Caco-2 (cell line): ENCODE data around the gene FCHSD2. TPM values are rescaled to one million over a fixed set of nuclear protein-coding genes. Genes with fewer than 3 reads are reported as not detected.

Source experiments
- BruUV-seq: library from RNA; stranded (reverse); fragments of 400-500 nt; replicated peaks from 2 replicates; lab custom pipeline; 2021; lab: Mats Ljungman, UMichigan
- CTCF ChIA-PET: fragments of 300-600 bp; sonication (Branson Sonifier 250); formaldehyde crosslinking; loops from one replicate; lab custom pipeline; 2022; ENCODE audit warnings: antibody characterized with exemption; lab: Charles Lee
- POLR2A ChIA-PET: fragments of 300-600 bp; sonication (Branson Sonifier 250); formaldehyde crosslinking; loops from one replicate; lab custom pipeline; 2022; ENCODE audit warnings: antibody characterized with exemption; lab: Charles Lee
- DNase-seq, 2 experiments: peaks; one replicate each; pipeline versions ENCODE4 v3.0.0 to v3.0.0-alpha.2; 2020 to 2022
- H3K27me3 ChIP-seq: replicated peaks from 2 replicates; pipeline ENCODE4 v1.6.0; 2011; ENCODE audit warnings: low read length; ENCODE audit not compliant: control insufficient read depth, insufficient read depth
- H3K36me3 ChIP-seq: 2 replicates; pipeline ENCODE4 v1.5.1; 2011; ENCODE audit warnings: low read length; ENCODE audit not compliant: control insufficient read depth, insufficient read depth
- H3K4me1 ChIP-seq: fragments of 250-450 bp; sonication (Bioruptor Pico); 2 replicates; pipeline ENCODE4 v1.5.1; 2020; ENCODE audit warnings: mild to moderate bottlenecking
- H3K4me3 ChIP-seq: 2 replicates; pipeline ENCODE4 v1.5.1; 2011; ENCODE audit warnings: low read depth, mild to moderate bottlenecking, control low read depth, low read length
- H3K9me3 ChIP-seq: fragments of 250-450 bp; sonication (Bioruptor Pico); 2 replicates; pipeline ENCODE4 v1.5.1; 2020; ENCODE audit warnings: mild to moderate bottlenecking, moderate library complexity
- H3K27ac Mint-ChIP-seq: one replicate; pipeline ENCODE4 v1.8.0; 2022; ENCODE audit warnings: mixed read lengths; ENCODE audit not compliant: unreplicated experiment
- H3K27me3 Mint-ChIP-seq: one replicate; pipeline ENCODE4 v1.8.0; 2022; ENCODE audit warnings: mixed read lengths; ENCODE audit not compliant: insufficient read depth, unreplicated experiment
- H3K36me3 Mint-ChIP-seq: one replicate; pipeline ENCODE4 v1.8.0; 2022; ENCODE audit warnings: mild to moderate bottlenecking, mixed read lengths; ENCODE audit not compliant: insufficient read depth, unreplicated experiment
- H3K4me1 Mint-ChIP-seq: one replicate; pipeline ENCODE4 v1.8.0; 2022; ENCODE audit warnings: low read depth, mixed read lengths; ENCODE audit not compliant: unreplicated experiment
- H3K4me3 Mint-ChIP-seq: one replicate; pipeline ENCODE4 v1.8.0; 2022; ENCODE audit warnings: mild to moderate bottlenecking, moderate library complexity, mixed read lengths; ENCODE audit not compliant: unreplicated experiment
- H3K9me3 Mint-ChIP-seq: one replicate; pipeline ENCODE4 v1.8.0; 2022; ENCODE audit warnings: mixed read lengths; ENCODE audit not compliant: unreplicated experiment
- intact Hi-C: fragments of 100-400 bp; cut with micrococcal nuclease; formaldehyde crosslinking; loops from one replicate; pipeline ENCODE4 v1.10.0; 2022; ENCODE audit not compliant: unreplicated experiment
- total RNA-seq: library from RNA; stranded (reverse); gene quantifications from 2 replicates; pipeline ENCODE4 v1.2.3, GENCODE V29; 2022
- TF ChIP-seq, protein P1 (sequence below), 2 experiments: fragments of 200-600 bp in 1 of 2; IDR thresholded peaks; 1 replicate in 1 of 2; 2 replicates in 1 of 2; pipeline versions ENCODE4 v1.5.1 to v1.8.0; 2011 to 2022; ENCODE audit warnings: antibody characterized with exemption in 1 of 2, control low read depth in 1 of 2, inconsistent platforms in 1 of 2, low read depth in 1 of 2, low read length in 1 of 2, mild to moderate bottlenecking in 1 of 2, moderate library complexity in 1 of 2; ENCODE audit not compliant: insufficient read depth in 1 of 2, severe bottlenecking in 1 of 2, unreplicated experiment in 1 of 2

FCHSD2 gene
- total RNA-seq, 1 experiment from 2014 or later: 32.7 TPM

DNA sequence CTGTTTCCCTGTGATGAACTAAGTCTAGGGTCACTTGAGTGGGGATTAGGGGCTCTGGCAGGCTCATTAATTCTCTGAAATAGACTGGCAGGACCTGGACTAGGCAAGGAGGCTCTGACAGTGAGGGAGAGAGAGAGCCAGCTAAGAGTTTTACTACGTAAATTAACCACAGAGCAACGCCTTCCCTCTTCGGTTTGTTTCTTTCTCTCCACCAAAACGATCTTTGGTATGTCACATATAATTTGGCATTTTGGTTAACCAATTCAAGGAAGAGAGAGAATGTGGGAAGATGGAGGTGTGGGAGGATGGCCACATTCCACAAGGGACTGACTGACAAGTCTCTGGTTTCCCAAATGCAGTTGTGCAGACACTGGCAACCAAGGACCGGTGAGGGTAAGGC, 300.0 kb downstream of the FCHSD2 start:
- H3K9me3 Mint-ChIP-seq: no peaks in the 10 kb centered on the region
- TF ChIP-seq, protein P1, sequence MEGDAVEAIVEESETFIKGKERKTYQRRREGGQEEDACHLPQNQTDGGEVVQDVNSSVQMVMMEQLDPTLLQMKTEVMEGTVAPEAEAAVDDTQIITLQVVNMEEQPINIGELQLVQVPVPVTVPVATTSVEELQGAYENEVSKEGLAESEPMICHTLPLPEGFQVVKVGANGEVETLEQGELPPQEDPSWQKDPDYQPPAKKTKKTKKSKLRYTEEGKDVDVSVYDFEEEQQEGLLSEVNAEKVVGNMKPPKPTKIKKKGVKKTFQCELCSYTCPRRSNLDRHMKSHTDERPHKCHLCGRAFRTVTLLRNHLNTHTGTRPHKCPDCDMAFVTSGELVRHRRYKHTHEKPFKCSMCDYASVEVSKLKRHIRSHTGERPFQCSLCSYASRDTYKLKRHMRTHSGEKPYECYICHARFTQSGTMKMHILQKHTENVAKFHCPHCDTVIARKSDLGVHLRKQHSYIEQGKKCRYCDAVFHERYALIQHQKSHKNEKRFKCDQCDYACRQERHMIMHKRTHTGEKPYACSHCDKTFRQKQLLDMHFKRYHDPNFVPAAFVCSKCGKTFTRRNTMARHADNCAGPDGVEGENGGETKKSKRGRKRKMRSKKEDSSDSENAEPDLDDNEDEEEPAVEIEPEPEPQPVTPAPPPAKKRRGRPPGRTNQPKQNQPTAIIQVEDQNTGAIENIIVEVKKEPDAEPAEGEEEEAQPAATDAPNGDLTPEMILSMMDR (IDR thresholded peaks at IDR 0.05; ENCODE audit: insufficient read depth in 1 of 2, low read depth in 1 of 2, low read length in 1 of 2, severe bottlenecking in 1 of 2, unreplicated experiment in 1 of 2): no peak
- H3K36me3 Mint-ChIP-seq: peaks cover 6% of the 10 kb centered on the region
- no peaks in the 10 kb centered on the region for H3K27me3 Mint-ChIP-seq
- ChIA-PET POLR2A (no interaction called here), CTCF (no interaction called here)
- no peak for DNase-seq
- Histone ChIP-seq H3K9me3 (no peaks in the 10 kb centered on the region), H3K27me3 (no peaks in the 10 kb centered on the region), H3K4me3 (no peak overlapping the region), H3K36me3 (no peaks in the 10 kb centered on the region), H3K4me1 (no peaks in the 10 kb centered on the region)
- H3K4me1 Mint-ChIP-seq: no peaks in the 10 kb centered on the region
- intact Hi-C loops: no loop called here
- no TSS peak for BruUV-seq
- no peak overlapping the region for H3K27ac Mint-ChIP-seq
- H3K4me3 Mint-ChIP-seq: no peak overlapping the region

DNA sequence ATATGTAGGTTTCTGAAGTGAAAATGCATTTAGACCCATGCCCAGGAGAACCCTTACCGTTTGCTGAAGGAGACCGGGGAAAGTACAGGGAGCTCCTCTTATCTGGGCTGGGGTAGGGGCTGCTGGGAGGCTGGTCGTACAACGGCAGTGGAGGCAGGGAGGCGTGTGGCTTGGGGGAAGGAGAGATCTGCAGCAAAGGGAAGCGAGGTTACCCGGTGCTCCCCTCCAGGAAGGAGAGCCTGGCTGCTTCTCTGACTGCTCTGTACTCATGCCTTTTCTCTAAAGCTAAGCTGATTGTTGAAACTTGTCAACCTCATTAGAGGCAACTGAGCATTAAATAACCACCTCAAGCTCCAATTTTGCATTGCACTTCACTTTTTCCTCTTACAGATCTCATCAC, 300.7 kb downstream of the FCHSD2 start:
- BruUV-seq: no TSS peak
- intact Hi-C loops: no loop called here
- Mint-ChIP-seq H3K27me3 (no peaks in the 10 kb centered on the region), H3K4me1 (no peaks in the 10 kb centered on the region), H3K9me3 (no peaks in the 10 kb centered on the region), H3K4me3 (no peak overlapping the region), H3K36me3 (peaks cover 6% of the 10 kb centered on the region), H3K27ac (no peak overlapping the region)
- H3K36me3 ChIP-seq: no peaks in the 10 kb centered on the region
- H3K9me3 ChIP-seq: no peaks in the 10 kb centered on the region
- ChIA-PET POLR2A (interaction anchor here (0.7 kb wide), 1 partner anchor 18 kb away, joined by 15 read pairs; no protein-coding TSS in a partner anchor), CTCF (interaction anchor here (0.7 kb wide), 1 partner anchor 753 kb away, joined by 3 read pairs; no protein-coding TSS in a partner anchor)
- no peaks in the 10 kb centered on the region for H3K4me1 ChIP-seq
- no peaks in the 10 kb centered on the region for H3K27me3 ChIP-seq
- H3K4me3 ChIP-seq: no peak overlapping the region
- TF ChIP-seq, protein P1 (IDR thresholded peaks at IDR 0.05; ENCODE audit: insufficient read depth in 1 of 2, low read depth in 1 of 2, low read length in 1 of 2, severe bottlenecking in 1 of 2, unreplicated experiment in 1 of 2): no peak
- no peak for DNase-seq

DNA sequence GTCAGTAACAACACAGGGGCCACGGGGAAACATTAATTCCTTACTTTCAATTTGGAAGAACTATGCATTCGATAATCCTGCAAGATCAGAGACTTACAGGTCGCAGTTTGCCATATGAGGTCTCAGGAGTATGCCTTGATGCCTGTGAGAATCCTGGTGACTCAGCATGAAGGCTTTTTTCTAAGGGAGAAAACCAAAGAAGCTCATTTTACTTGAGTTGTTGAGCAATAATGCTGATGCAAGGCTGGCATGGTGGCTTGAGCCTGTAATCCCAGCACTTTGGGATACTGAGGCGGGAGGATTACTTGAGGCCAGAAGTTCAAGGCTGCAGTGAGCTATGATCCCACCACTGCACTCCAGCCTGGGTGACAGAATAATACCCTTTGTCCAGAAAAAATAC, 301.3 kb downstream of the FCHSD2 start:
- intact Hi-C loops: no loop called here
- no peak overlapping the region for H3K27ac Mint-ChIP-seq
- H3K4me3 Mint-ChIP-seq: no peak overlapping the region
- CTCF ChIA-PET: interaction anchor here (1.4 kb wide), 1 partner anchor 337 kb away, joined by 6 read pairs; no protein-coding TSS in a partner anchor
- Histone ChIP-seq H3K4me3 (no peak overlapping the region), H3K4me1 (no peaks in the 10 kb centered on the region), H3K36me3 (no peaks in the 10 kb centered on the region), H3K27me3 (no peaks in the 10 kb centered on the region), H3K9me3 (no peaks in the 10 kb centered on the region)
- H3K36me3 Mint-ChIP-seq: peaks cover 6% of the 10 kb centered on the region
- H3K4me1 Mint-ChIP-seq: no peaks in the 10 kb centered on the region
- no peaks in the 10 kb centered on the region for H3K9me3 Mint-ChIP-seq
- DNase-seq: no peak
- BruUV-seq: no TSS peak
- POLR2A ChIA-PET: interaction anchor here (0.6 kb wide), 1 partner anchor 174 kb away, joined by 3 read pairs; no protein-coding TSS in a partner anchor
- H3K27me3 Mint-ChIP-seq: no peaks in the 10 kb centered on the region
- TF ChIP-seq, protein P1 (IDR thresholded peaks at IDR 0.05; ENCODE audit: insufficient read depth in 1 of 2, low read depth in 1 of 2, low read length in 1 of 2, severe bottlenecking in 1 of 2, unreplicated experiment in 1 of 2): no peak
